Measurements from ENCODE around the gene GCH1.

DNA sequence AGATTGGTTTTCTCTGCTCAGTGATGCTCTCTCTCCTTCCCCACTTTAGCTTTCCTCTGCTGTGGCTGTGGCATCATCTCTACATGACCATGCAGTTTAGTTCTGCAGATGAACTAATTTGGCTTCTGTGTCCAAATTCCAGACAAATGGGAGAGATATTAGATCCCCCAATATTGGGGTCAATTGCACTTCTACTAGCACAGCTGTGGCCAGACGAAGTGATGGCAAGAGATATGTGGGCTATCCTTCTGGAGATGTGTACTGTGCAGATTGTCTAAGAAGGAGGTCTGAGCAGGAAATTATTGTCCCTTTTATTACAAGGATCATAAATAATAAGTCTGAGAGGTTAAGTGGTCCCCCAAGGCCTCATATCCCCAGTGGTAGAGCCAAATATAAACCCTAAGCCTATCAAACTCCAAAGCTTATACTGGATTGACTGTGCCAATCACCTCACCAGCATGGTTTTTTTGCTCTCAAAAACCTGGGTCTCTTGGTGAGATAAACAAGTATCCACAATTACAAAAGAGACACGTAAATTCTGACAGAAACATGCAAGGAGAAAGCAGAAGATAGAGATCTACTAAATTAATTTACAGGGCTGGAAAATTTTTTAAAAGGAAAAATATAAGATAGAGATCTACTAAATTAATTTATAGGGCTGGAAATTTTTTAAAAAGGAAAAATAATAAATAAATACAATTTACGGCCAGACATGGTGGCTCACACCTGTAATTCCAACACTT lies 29.1 kb upstream of the GCH1 start:
- TF ChIP-seq, protein P1, sequence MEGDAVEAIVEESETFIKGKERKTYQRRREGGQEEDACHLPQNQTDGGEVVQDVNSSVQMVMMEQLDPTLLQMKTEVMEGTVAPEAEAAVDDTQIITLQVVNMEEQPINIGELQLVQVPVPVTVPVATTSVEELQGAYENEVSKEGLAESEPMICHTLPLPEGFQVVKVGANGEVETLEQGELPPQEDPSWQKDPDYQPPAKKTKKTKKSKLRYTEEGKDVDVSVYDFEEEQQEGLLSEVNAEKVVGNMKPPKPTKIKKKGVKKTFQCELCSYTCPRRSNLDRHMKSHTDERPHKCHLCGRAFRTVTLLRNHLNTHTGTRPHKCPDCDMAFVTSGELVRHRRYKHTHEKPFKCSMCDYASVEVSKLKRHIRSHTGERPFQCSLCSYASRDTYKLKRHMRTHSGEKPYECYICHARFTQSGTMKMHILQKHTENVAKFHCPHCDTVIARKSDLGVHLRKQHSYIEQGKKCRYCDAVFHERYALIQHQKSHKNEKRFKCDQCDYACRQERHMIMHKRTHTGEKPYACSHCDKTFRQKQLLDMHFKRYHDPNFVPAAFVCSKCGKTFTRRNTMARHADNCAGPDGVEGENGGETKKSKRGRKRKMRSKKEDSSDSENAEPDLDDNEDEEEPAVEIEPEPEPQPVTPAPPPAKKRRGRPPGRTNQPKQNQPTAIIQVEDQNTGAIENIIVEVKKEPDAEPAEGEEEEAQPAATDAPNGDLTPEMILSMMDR (IDR thresholded peaks at IDR 0.05; ENCODE audit: low read length) = no peak
- TF ChIP-seq EZH2 (optimal IDR thresholded peaks at IDR 0.05; ENCODE audit: low read depth, low read length) (no peak), EZH2phosphoT487 (IDR thresholded peaks at IDR 0.05; ENCODE audit: low read length) (no peak)

All from MM.1S (cell line).